HAP-1 (cell line): Measurements from ENCODE around the gene MAEA.
"Not testable (repeated sequence)": the region's sequence is repeated elsewhere in the genome, so short reads cannot be mapped to it uniquely, and the experiment has no call there.

Experiments used
- DNase-seq, 2 experiments: peaks; one replicate each; pipeline ENCODE4 v3.0.0-alpha.2; 2016 to 2020; ENCODE audit warnings: low spot score in 2 of 2
- H3K27me3 ChIP-seq: fragments of 250-450 bp; sonication (Bioruptor Pico); 2 replicates; pipeline ENCODE4 v1.5.1; 2020; ENCODE audit warnings: low read depth, mild to moderate bottlenecking, moderate library complexity
- H3K36me3 ChIP-seq: fragments of 250-450 bp; sonication (Bioruptor Pico); replicated peaks from 2 replicates; pipeline ENCODE4 v1.5.1; 2020; ENCODE audit warnings: mild to moderate bottlenecking
- H3K4me1 ChIP-seq: fragments of 250-450 bp; sonication (Bioruptor Pico); 2 replicates; pipeline ENCODE4 v1.5.1; 2020; ENCODE audit warnings: mild to moderate bottlenecking
- H3K4me3 ChIP-seq: fragments of 250-450 bp; sonication (Bioruptor Pico); 2 replicates; pipeline ENCODE4 v1.5.1; 2020; ENCODE audit warnings: mild to moderate bottlenecking, moderate library complexity
- H3K9me3 ChIP-seq: fragments of 250-450 bp; sonication (Bioruptor Pico); 2 replicates; pipeline ENCODE4 v1.5.1; 2020; ENCODE audit warnings: mild to moderate bottlenecking, moderate library complexity
- in situ Hi-C: fragments of 300-500 bp; cut with MboI; formaldehyde crosslinking; loops from 3 replicates; pipeline ENCODE4 v1.14.3; 2020; ENCODE audit warnings: low sequenced_read_pairs, inconsistent platforms, mixed read lengths

The MAEA gene

DNA sequence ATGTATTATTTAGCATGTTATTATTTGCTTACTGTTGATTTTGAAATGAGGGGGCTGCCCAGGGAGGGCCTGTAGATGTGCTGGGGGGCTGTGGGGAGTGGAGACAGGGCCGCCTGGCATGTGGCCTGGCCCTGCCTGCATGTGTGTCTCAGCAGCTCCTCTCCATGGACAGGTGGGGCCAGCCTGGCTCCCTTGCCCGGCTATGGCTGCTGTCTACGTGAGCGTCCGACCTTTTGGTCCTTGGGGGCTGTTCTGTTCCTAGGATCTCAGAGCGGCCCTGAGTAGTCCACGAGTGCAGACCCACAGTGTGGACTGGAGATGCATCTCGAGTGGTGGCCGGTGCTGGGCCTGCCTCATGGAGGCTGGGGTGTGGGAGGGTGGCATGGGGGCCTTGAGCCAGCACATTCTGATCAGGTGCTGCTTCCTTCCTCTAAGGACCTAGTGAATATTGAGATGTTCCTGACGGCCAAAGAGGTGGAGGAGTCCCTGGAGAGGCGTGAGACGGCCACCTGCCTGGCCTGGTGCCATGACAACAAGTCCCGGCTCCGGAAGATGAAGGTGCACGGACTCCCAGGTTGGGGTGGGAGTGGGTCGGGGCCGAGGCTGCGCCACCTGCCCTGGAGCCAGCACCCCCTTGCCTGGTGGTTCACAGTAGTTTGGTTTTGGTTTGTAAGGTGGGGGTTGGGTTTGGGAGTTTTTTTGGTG is 32.4 kb downstream of the MAEA start:
- DNase-seq, result no peak
- no peaks in the 10 kb centered on the region for H3K9me3 ChIP-seq
- in situ Hi-C loops, result no loop called here
- H3K4me3 ChIP-seq, result no peak overlapping the region
- peaks cover 37% of the 10 kb centered on the region for H3K36me3 ChIP-seq
- no peaks in the 10 kb centered on the region for H3K27me3 ChIP-seq
- H3K4me1 ChIP-seq, result no peaks in the 10 kb centered on the region

DNA sequence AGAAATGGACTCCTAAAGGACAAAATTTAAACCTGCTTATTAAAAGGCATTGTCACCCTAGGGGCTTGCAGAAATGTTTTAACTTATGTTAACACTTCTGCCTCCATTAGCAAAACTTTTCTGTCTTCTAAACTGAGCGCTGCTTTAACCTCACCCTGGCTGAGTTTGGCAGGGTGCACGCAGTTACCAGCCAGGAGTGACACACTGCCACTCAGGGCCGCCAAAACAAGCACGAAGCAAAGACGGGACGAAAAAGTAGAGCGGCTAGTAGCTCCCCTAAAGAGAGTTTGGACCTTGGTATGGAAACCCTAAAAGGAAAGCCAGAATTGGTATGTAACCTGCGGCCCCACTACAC is 33.6 kb downstream of the MAEA start:
- H3K4me3 ChIP-seq, result no peak overlapping the region
- H3K36me3 ChIP-seq, result peaks cover 36% of the 10 kb centered on the region
- H3K4me1 ChIP-seq, result no peaks in the 10 kb centered on the region
- H3K9me3 ChIP-seq, result no peaks in the 10 kb centered on the region
- no peaks in the 10 kb centered on the region for H3K27me3 ChIP-seq
- in situ Hi-C loops, result no loop called here
- DNase-seq, result no peak

GRCh38 chr4:1323635-1324442 is 34.1 kb downstream of the MAEA start:
- no peaks in the 10 kb centered on the region for H3K4me1 ChIP-seq
- no peak overlapping the region for H3K4me3 ChIP-seq
- H3K9me3 ChIP-seq, result no peaks in the 10 kb centered on the region
- H3K36me3 ChIP-seq, result peaks cover 35% of the 10 kb centered on the region
- in situ Hi-C loops, result no loop called here
- H3K27me3 ChIP-seq, result no peaks in the 10 kb centered on the region
- DNase-seq, result no peak

GRCh38 chr4:1324443-1325175 is 34.9 kb downstream of the MAEA start:
- peaks cover 30% of the 10 kb centered on the region for H3K36me3 ChIP-seq
- in situ Hi-C loops, DNase-seq, H3K4me3 ChIP-seq, H3K4me1 ChIP-seq, H3K27me3 ChIP-seq, H3K9me3 ChIP-seq: not testable (repeated sequence)

- in situ Hi-C loops, result no loop called here
- no peak for DNase-seq
- no peaks in the 10 kb centered on the region for H3K27me3 ChIP-seq
- no peaks in the 10 kb centered on the region for H3K4me1 ChIP-seq
- H3K4me3 ChIP-seq, result no peak overlapping the region
- peaks cover 32% of the 10 kb centered on the region for H3K36me3 ChIP-seq
- no peaks in the 10 kb centered on the region for H3K9me3 ChIP-seq
These were observed 35.4 kb downstream of the MAEA start for GRCh38 chr4:1325176-1325480.

DNA sequence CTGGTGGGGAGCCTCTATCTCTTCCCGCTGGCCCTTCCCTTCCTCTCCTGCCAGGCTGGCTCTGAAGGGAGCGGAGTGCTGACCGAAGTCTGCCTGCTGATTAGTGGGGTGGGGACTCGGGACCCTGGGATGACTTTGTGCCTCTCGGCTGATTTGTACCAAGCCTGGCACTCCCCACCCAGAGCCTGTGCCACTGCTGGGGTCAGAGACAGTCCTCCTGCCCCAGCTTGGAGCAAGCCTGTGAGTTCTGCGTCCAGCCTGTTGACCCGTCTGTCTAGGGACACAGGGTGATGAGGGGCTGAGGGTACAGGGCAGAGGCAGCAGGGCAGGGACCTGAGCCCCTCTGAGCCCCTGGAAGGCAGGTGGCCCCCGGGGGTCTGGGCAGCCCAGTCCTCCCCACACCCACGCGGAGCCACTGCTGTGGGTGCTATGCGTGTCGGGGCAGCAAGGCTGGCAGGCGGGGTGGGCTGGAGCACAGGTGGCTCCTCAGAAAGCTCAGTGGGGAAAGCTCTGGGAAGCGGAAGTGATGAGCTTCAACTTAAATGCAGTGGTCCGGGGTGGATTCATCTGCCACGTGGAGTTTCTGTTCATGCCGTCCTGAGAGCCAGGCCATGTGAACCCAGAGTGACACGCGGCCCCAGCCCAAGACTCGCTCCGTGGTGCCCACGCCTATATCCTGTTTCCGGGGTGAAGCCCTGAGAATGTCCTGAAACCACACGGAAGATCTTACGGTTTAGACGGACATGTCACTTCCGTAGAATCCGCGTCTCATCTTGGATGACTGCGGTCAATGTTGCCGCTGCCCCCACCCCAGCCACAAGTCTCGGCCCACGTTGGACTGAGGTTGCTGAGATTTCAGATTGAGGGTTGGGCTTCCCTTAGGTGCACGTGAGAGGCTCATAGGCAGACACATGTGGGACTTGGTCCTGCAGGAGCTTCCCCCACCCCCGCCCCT is 36.3 kb downstream of the MAEA start:
- no peak overlapping the region for H3K4me3 ChIP-seq
- H3K36me3 ChIP-seq, result peaks cover 32% of the 10 kb centered on the region
- no peaks in the 10 kb centered on the region for H3K9me3 ChIP-seq
- H3K4me1 ChIP-seq, result no peaks in the 10 kb centered on the region
- in situ Hi-C loops, result no loop called here
- H3K27me3 ChIP-seq, result no peaks in the 10 kb centered on the region
- no peak for DNase-seq

- no peak for DNase-seq
- Histone ChIP-seq H3K36me3 (peaks cover 32% of the 10 kb centered on the region), H3K27me3 (no peaks in the 10 kb centered on the region), H3K4me3 (no peak overlapping the region), H3K9me3 (no peaks in the 10 kb centered on the region), H3K4me1 (no peaks in the 10 kb centered on the region)
- in situ Hi-C loops, result no loop called here
These were observed 37.2 kb downstream of the MAEA start for GRCh38 chr4:1326751-1327525.

GRCh38 chr4:1327526-1328266 is 38.0 kb downstream of the MAEA start:
- no peak overlapping the region for H3K4me3 ChIP-seq
- DNase-seq, result no peak
- H3K27me3 ChIP-seq, result no peaks in the 10 kb centered on the region
- in situ Hi-C loops, result no loop called here
- peaks cover 32% of the 10 kb centered on the region for H3K36me3 ChIP-seq
- no peaks in the 10 kb centered on the region for H3K9me3 ChIP-seq
- no peaks in the 10 kb centered on the region for H3K4me1 ChIP-seq

GRCh38 chr4:1328267-1329155 is 38.8 kb downstream of the MAEA start:
- in situ Hi-C loops, result no loop called here
- no peak for DNase-seq
- no peaks in the 10 kb centered on the region for H3K9me3 ChIP-seq
- no peaks in the 10 kb centered on the region for H3K27me3 ChIP-seq
- no peak overlapping the region for H3K4me3 ChIP-seq
- peaks cover 30% of the 10 kb centered on the region for H3K36me3 ChIP-seq
- no peaks in the 10 kb centered on the region for H3K4me1 ChIP-seq

DNA sequence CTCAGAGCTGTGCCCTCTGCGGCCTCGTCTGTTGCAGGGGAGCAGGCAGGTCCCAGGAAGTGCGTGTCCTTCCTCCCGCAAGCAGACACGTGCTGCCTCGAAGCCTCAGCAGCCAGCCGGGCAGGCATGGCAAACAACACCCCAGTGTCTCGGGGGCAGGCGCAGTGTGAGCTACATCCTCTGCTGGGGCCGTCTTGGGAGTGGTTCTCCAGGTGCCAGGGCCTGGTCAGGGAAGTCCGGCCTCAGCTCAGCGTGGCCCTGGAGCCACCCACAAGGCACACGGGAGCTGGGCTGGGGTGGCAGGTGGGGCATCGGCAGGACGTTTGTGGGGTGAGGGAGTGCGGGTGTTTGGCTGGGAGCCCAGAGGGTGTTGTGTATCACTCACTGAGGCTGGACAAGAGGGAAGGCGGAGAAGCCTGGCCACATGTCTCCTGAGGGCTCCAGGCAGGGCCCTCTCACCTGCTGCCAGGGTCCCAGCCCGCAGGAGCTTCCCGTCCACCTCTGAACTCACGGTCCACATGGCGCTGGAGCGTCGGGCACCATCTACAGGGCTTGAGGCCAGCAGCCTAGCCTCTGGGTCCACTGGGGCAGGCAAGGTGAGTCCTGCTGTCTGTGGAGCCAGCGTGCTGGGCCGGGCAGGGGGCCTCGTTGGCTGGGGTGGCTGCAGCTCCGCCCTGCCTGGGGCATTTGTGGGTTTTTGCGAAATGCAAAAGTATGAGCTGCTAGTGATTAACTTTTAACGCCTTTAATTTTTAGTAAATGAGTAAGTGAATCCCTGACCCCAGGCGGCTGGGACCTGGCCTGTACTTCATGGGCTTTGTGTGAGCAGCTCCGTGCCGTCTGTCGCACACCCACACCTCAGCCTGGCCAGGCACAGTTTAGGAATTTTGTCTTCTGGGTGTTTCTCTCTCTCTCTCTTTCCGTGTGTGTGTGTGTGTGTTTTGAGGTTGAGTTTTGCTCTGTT is 40.0 kb downstream of the MAEA start:
- Histone ChIP-seq H3K27me3 (no peaks in the 10 kb centered on the region), H3K36me3 (peaks cover 32% of the 10 kb centered on the region), H3K9me3 (no peaks in the 10 kb centered on the region), H3K4me1 (no peaks in the 10 kb centered on the region), H3K4me3 (no peak overlapping the region)
- in situ Hi-C loops, result no loop called here
- DNase-seq, result no peak
